HG03060 (cell line): ENCODE results near the gene PCDH15.

Source experiments
- ATAC-seq: cut with Tn5 transposase; IDR thresholded peaks from one replicate; pipeline ENCODE4 v1.9.1; 2021; ENCODE audit warnings: low read depth, moderate number of reproducible peaks; ENCODE audit not compliant: unreplicated experiment

The PCDH15 gene

DNA sequence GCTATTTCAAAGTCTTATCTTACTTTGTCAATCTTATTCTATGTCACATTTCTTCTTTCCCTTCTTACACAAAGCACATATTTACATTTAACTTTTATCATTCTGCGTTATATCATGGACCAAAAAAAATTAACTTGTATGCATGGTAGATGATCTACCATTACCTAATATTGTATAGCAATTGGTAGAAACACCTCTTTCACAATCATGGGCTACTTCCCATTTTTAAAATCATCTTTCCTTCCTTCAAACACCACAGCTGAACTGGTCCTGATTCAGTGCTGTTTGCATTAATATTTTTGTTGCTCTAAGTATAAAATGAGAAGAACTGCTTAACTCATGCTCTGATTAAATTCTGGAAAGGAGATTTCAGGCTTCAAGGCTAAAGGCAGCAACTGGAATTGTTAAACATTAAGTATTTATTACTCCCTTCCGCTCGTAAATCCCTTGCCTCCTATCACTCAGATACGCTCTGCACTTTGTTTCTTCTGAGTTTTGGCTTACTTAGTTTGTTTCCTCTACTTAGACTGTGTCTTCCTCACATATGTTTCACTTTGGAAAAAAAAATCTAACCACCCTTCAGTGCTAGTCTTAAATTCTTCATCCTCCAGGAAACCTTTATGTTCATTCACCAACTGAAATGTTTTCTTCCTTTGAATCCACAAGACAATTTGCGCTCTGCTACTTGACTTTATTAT, 901.4 kb downstream of the PCDH15 start:
- ATAC-seq: no peak

DNA sequence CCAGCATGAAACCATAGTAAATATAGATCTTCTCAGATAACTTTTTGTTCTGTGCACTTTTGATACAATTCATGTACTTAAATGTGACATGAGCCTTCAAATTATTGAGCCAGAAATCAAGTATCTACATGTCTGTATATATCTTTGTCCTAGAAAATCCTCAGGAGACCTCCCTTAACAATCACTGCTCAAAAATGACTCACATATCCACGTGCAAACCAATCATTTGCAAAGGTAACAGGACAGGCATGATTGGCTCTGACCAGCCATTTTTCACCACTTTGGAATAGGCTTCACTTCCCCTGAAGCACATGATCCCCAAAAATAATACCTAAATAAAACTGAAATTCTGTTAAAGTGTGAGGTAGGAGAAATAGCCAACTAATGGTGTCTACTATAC, 902.5 kb downstream of the PCDH15 start:
- no peak for ATAC-seq

DNA sequence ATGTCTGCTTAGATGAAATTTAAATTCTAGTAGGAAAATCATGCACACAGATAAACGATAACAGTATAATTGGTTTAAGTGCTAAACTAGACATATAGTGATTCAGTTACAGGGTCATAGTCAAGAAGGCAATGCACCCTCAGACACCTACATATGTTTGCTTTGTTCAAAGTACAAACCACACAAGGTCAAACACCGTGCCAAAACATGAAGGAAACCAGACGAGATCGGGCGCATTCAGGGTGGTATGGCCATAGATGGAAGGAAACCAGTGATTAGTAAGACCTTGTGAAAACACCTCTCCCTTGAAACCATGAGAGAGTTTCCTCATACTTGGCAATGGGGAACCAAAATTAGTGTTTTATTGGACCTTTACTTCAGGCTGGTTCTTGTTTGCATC, 906.9 kb downstream of the PCDH15 start:
- ATAC-seq: no peak

DNA sequence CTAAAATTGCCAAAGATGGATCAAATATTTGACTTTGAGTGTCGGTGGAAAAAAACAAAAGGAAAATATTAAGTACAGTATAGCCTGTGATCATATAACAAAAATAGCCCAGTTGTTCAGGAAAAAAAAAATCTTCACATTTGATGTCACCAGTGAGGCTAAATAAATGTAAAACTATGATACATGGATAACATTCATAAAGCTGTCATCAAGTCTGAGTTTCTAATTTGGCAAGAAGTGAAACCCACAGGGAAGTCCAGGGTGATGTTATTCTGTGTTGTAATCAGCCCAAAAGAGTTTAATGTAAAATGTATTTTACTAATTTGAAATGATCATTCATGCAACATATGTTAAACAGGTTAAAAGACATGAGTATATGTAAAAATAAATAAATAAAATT, 908.0 kb downstream of the PCDH15 start:
- ATAC-seq: no peak

DNA sequence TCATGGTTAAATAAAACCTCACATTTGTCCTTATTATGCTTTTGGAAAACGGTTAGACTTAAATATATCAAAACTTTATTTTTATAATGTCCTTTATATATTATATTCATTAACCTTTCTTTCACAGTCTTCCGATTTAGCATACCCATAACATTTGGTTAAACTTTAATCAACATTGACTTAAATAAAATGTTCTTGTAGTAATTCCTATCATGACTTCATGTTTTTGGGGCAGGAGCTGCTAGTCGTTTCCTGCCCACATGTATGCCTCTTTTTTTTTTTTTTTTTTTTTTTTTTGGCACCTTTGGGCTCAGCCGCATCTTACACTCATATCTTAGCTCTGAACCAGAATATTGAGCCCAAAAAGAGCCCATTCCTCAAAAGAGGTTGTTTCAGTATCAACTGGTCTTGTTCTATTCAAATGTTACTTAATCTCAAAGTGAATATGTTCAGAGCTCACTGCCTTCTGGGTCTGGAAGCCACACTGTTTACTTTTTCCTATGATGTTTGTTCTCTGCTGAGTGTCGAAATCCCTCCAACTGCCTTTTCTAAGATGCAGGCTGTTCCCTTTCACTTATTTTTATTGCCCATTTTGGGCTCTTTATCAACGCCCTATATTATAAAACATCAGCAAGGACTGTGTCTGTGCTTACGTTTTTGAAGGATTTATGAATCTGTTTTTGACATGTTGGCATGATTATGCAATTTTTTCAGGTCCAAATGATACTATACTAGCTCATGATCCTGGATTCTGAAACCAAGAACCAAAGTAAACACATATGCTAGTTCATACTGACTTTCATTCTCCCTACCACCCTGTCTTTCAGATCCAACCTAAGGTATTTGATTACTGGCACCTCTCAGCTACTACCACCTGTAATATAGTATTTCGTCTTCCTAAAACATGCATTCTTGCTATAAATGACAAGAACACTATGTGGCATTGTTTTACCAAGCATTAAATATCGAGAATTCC, 914.4 kb downstream of the PCDH15 start:
- no peak for ATAC-seq

DNA sequence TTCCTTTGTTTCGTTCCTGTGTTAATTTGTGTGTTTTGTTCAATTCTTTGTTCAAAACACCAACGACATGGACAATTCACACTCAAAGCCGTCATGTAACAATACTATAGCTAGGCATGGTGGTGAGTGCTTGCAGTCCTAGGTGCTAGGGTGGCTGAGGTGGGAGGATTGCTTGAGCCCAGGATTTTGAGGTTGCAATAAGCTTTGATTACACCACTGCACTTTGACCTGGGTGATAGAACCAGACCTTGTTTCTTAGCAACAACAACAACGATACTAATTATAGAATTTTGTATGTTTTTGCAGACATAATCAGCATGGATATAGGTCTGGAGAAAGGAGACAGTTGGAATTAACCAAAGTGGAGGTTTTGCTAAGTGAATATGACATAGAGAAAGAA, 936.2 kb downstream of the PCDH15 start:
- no peak for ATAC-seq

DNA sequence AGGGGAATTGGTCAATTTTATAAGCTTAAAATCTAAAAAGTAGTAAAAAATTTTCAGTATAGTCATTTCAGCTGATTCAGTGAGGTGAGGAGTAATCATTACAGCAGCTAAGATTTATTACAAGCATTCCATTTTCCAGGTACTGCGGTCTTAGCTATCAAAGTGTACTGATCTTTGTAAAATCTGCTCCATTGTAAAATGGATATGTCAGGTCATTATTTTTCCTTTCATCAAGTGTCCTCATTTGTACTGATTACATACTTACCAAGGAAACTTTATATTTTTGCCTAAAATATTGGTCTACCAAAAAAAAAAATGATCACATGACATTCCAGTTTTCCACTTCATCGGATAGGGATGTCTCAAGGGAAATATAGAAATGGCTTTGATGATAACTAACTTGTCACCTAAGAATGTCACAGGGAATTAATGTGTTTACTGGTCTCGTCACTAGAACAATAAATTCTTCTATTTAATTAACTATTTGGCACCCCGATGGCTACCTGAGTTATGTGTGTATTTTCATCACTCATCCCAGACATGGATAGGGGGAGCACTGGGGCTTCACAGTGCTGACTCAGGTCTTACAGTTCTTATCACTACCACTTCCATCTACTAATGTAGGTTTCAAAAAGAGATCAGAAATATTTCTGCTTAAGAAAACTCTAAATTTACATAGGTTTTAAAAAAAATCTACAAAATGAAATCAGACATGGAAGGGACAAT, 948.4 kb downstream of the PCDH15 start:
- ATAC-seq: no peak

DNA sequence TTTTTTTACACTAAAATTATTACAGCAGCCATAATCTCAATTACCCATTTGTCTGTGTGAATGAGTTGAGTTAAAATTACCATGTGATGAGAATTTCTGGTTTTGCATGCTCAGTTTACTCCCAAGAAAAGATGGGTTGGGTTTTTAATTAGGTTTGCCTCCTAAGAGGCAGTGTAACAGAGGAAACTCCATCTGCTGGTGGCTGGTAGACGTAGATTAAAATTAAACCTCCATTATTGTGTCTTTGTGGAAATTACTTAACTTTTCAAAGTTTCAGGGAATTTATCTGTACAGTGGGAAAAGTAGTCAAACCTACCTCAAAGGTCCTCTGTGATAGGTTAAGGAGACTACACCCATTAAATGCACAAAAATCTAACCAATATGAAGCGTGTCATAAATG, 954.2 kb downstream of the PCDH15 start:
- ATAC-seq: no peak

DNA sequence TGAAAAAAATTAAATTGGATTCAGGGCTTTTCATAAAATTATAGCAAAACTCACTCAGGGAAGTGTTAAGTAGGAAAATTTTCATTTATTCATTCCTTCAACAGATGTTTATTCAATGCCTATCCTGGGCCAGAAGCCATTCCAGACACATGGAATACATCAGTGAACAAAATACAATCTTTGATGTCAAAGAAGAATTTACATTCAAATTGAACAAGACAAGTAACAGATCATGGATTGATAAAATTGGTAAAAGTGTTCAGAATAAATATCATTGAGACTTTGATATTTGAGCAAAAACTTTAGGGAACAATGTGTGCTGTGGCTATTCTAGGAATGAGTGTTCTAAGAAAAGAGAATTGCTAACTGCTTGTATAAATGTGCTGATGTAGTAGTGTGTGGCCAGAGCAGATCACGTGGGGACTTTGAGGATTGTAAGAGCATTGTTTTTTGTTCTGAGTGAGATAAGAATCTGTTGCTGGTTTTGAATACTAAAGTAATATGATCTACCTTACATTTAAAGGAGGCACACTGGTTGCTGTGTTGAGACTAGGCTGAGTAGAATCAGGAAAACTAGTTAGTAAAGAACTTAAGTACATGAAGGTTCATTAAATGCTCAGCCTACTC, 957.2 kb downstream of the PCDH15 start:
- no peak for ATAC-seq

DNA sequence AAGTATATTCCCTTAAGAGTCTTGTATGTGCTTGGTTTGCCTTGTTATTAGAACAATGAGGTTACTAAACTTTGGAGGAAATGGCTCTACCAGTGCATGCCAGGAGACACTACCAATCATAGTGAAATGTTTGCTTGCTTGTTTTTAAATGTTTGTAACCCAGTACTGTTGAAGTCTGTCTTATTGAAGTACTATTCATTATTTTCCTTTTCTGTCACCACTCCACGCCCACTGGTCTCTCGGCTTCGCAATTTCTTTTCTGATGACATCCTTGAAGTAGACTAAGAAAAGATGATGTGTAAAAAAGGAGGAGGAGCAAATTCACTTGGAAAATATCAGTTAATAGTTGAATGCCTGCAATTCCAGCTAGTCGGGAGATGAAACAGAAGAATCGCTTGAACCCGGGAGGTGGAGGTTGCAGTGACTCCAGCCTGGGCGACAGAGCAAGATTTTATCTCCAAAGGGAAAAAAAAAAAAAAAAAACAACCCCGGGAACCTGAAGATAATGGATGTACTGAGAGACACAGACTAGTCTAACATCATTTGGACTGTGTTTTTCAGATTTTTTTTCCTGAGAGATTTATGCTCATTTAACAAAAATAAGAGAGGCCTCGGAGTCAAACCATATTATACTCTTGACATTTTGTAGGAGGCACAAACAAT, 959.4 kb downstream of the PCDH15 start:
- no peak for ATAC-seq

DNA sequence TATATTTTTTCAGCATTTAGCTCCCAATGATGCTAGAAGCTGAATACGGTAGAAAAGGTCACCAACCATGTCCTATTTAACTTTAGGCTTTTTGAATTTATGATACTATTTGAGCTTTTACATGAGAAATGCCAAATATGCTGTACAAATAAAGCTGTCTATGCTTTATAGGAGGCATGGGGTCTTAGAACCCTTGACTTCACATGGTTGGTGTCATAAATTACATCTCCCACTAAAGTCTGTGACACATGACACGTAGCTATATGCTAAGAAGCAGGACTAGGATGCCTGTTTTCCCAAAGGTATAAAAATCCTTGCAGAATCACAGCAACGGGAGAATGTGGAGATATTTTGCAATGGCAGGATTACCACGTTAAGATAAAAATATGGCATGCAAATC, 960.4 kb downstream of the PCDH15 start:
- ATAC-seq: no peak

DNA sequence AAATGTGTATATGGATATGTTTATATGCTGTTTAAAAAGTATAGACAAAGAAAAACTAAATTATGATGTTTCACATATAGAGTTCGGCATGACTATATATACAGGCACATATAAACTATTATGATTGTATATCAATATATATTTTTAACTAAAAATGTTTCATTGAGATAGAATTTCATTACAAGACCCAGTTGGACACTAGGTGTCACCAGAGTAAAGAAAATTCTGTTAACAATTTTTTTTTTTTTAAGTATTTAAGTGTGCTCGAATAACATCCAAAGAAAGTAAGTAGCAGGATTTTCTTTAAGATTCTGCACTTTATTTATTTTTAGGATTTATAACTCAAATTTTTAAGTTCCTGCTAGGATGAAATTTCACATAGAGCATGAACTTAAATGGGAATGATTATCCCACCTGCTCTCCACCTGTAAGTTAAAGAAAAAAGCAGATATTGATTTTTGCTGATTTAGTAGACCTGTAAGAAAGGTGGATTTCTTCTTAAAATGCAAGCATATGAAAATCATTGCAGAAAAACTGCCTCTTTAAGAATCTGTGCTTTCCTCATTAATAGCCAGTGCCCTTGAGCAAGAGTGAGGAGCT, 961.5 kb downstream of the PCDH15 start:
- ATAC-seq: no peak

DNA sequence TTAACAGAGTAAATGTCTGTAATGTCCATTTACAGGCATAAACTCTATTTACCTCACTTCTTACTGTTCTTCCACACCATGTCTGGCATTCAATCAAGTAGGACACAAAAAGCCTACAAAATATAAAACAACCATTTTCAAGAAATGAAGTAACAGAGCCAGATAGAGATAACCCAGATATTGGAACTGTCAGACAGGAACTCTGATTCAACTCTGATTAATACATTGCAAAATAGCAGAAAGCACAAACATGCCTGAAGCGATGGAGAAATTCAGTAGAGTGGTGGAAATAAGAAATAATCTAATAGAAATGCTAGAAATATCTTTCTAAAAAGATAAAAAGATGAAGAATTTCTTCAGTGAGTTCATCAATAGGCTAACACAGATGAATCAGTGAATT, 964.4 kb downstream of the PCDH15 start:
- ATAC-seq: no peak

DNA sequence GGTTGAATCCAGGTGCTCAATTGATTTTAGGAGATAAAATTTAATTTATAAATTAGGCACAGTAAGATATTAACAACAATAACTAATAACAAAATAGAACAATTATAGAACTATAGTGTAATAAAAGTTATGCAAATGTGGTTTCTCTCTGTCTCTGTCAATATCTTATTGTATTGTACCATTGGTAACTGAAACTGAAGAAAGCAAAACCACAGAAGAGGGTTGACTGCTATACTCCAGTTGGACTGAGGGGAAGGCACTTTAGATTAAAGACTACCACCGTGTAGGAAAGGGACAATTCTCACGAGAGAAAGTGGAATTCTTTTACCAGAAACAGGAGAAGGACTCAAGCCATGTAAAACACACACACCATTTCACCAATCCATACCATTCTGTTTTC, 967.1 kb downstream of the PCDH15 start:
- no peak for ATAC-seq

DNA sequence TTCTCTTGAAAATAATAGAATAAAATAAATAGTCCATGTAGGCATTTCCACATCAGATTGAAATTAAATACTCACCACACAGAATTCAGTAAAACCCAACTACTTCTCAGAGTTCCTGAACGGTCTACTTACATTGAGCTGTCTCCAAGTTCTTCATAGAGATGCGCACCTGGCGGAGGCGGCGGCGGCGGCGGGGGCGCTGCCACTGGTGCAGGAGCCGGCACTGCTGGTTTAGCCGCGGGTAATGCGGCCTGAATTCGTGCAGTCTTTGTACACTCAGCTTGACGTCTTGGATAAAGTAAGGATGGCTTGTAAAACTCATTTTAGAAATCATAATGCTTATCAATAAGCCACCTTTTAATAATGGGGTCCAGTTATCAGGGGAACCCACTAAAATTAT, 973.8 kb downstream of the PCDH15 start:
- ATAC-seq: no peak

DNA sequence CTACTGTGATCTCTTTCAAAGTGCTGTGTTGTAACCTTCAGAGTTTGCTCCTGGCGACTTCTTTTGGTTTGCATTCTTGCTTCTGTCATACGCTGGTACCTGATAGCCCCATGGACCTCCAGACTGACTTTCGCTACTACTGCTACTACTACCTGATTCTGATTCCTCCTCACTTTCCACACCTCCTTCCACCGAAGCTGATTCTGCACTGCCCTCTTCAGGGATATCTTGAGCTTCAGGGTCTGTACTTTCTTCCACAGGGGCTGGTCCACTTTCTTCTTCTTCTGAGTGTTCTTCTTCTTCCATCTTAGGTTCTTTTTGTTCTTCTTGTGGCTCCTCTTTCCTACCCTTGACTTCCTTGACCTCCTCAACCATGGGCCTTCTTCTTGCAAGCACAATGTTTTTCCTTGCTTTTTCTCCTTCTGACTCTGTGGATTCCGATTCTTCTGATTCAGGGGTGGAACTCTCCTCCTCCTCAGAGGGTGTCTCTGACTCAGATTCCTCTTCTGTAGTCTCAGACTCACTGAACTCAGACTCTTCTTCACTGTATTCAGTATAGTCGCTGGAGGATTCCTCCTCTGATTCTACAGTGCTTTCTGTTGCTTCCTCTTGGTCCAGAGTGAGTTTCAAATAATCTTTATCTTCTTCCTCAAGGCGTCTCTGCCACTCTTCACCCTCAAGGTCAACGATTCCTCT, 992.2 kb downstream of the PCDH15 start:
- ATAC-seq: no peak

DNA sequence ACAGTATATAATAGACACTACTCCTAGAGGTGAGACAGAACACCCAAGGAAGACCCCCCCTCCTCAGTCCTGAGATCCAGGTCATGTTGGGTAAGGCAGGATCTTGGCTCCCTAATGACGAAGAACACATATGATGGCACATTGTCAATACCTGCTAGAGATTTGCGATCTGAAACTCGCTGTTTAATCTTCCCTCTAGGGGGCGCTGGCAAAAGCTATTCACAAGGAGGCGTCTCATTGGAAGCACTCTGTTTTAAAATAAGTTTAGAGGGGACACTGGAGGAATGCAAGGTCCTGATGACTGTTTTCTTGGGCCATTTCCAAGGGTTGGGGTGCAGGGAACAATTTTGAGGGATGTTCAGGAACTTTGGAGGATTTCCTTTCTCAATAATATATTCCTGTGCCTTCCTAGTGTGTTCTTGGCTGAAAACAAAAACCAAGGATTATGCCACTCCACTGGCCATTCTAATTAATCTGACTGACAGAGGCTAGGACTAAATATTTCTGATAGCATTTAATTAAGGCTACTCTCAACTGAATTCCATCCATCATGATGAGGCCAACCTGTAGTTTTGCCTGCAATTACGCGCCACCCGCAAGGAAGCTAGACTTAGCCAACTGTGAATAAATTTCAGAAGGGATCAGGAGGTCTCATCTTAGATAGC, 1014.7 kb downstream of the PCDH15 start:
- no peak for ATAC-seq

DNA sequence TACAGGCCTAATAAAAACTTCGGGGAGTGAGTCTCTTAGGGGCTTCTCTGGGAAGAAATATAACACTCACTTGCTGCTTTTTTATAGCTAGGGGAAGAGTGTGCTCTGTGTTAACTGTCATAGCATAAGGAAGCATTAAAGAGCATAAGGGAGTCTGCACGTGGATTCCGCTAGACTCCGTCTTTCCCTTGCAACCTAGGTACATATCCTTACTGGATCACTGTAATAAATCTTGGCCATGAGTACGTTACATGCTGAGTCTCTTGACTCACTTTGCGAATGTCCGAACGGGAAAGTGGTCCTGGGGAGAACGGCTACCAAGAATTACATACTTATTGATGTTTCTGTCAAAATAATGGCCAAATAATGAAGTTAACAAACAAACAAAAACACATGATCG, 1029.3 kb downstream of the PCDH15 start:
- no peak for ATAC-seq

DNA sequence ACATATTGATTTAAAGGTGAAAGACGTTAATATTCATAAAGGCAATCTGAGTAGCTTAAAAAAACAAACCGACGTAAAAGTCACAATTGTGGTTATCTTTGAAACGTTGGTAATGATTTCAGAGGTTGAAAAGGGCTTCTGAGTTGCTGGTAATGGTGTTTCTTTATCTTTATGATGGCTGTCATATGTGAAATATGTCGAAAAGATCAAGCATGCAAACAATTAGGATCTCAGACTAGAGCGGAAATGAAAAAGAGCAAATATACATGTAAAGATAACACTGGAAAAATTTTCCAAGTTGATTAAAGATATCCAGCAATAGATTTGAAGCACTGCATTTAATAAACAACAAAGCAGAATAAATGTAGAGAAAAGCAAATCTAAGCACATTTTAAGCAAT, 1030.1 kb downstream of the PCDH15 start:
- no peak for ATAC-seq
